ENCODE measurements around the gene CDK17. TPM values are rescaled to one million over a fixed set of nuclear protein-coding genes. Genes with fewer than 3 reads are reported as not detected.

CDK17 gene
- 20.7 and 25.8 TPM in 2 replicates for total RNA-seq

GRCh38 chr12:96399919-96400630 lies at the start of gene CDK17:
Gene CDK17, minus strand, starts transcription at chr12:96400439. Its CDS starts 65,603 bp downstream, at chr12:96334836.

Other genes with a start within 250 kb of the CDK17 start
- 20.2 and 35.5 TPM in 2 replicates for gene ELK3, start 206.1 kb downstream of the CDK17 start, total RNA-seq
- 0.05 and 0.63 TPM in 2 replicates for gene CFAP54, start 89.1 kb upstream of the CDK17 start, total RNA-seq